ENCODE results near the gene SREBF1.

The SREBF1 gene

DNA sequence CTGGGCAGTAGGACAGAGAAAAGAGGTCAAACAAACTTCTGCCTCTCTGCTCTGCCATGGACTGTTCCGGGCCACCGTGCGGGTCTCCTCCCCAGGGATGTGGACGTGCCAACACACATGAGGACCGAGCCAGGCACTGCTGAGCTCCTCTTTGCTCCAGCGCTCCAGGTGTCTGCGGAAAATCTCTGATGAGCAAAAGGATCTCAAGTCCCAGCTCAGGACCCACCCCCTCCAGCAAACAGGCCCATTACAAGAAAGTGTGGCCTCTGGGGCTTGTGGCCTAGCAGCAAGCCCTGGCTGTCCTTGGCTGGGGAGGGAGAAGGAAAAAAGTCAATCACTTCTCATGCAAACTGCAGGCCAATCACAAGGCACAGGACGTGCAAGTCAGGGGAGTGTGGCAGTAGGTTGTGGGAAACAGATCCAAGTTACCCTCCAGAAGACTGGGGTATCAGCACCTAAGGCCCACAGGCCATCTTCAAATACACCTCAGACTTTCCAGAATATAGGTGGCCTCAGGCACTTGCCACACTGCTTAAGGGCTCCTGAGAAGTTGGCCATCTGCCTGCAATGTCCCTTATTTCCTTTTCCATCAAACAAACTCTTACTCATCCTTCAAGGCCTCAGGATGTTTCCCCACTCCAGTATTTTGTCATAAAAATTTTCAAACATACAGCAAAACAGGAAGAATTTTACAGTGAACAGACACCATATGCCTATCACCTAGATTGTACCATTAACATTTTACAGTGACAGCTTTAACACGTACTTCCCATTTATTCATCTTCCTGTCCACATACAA lies 36.0 kb upstream of the SREBF1 start:
- Histone ChIP-seq H3K27ac (ENCODE audit: low read depth, low read length) (no peak overlapping the region), H3K36me3 (ENCODE audit: control insufficient read depth, insufficient read depth, low read length) (no peaks in the 10 kb centered on the region), H3K4me3 (ENCODE audit: low read depth, low read length) (no peak overlapping the region), H3K9ac (ENCODE audit: low read length) (no peak overlapping the region), H3K27me3 (ENCODE audit: control insufficient read depth, insufficient read depth, low read length) (no peaks in the 10 kb centered on the region), H3K9me3 (ENCODE audit: control insufficient read depth, insufficient read depth, low read depth, low read length) (no peaks in the 10 kb centered on the region), H3K4me1 (ENCODE audit: control insufficient read depth, insufficient read depth, low read length) (peaks cover 30% of the 10 kb centered on the region)

DNA sequence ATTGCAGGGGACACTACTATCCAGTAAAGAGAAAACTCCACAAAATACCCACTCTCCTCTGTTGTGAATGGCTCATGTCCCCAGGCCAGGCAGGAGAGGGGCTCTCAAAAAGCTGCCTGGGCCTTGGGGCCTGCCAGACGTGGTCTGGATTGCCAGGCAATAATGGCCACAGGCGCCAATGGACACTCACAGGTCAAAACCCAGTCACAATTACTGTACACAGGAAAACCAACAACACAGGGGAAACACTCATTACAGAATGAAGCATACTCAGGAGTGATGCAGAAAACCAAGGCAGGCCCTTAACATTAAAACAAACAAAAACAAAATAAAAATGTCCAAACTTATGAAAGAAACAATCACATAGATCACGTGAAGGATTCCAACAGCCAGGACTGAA lies 35.1 kb upstream of the SREBF1 start:
- Histone ChIP-seq H3K4me1 (ENCODE audit: control insufficient read depth, insufficient read depth, low read length) (peaks cover 27% of the 10 kb centered on the region), H3K4me3 (ENCODE audit: low read depth, low read length) (no peak overlapping the region), H3K36me3 (ENCODE audit: control insufficient read depth, insufficient read depth, low read length) (no peaks in the 10 kb centered on the region), H3K9ac (ENCODE audit: low read length) (no peak overlapping the region), H3K27ac (ENCODE audit: low read depth, low read length) (no peak overlapping the region), H3K9me3 (ENCODE audit: control insufficient read depth, insufficient read depth, low read depth, low read length) (no peaks in the 10 kb centered on the region), H3K27me3 (ENCODE audit: control insufficient read depth, insufficient read depth, low read length) (no peaks in the 10 kb centered on the region)

GRCh38 chr17:17870247-17870646 lies 33.5 kb upstream of the SREBF1 start:
- Histone ChIP-seq H3K9me3 (ENCODE audit: control insufficient read depth, insufficient read depth, low read depth, low read length) (no peaks in the 10 kb centered on the region), H3K4me3 (ENCODE audit: low read depth, low read length) (no peak overlapping the region), H3K27ac (ENCODE audit: low read depth, low read length) (no peak overlapping the region), H3K36me3 (ENCODE audit: control insufficient read depth, insufficient read depth, low read length) (no peaks in the 10 kb centered on the region), H3K9ac (ENCODE audit: low read length) (no peak overlapping the region), H3K27me3 (ENCODE audit: control insufficient read depth, insufficient read depth, low read length) (no peaks in the 10 kb centered on the region), H3K4me1 (ENCODE audit: control insufficient read depth, insufficient read depth, low read length) (peaks cover 32% of the 10 kb centered on the region)

GRCh38 chr17:17868641-17869522 lies 32.1 kb upstream of the SREBF1 start:
- Histone ChIP-seq H3K27ac (ENCODE audit: low read depth, low read length) (no peak overlapping the region), H3K4me3 (ENCODE audit: low read depth, low read length) (no peak overlapping the region), H3K9me3 (ENCODE audit: control insufficient read depth, insufficient read depth, low read depth, low read length) (no peaks in the 10 kb centered on the region), H3K4me1 (ENCODE audit: control insufficient read depth, insufficient read depth, low read length) (peaks cover 32% of the 10 kb centered on the region), H3K27me3 (ENCODE audit: control insufficient read depth, insufficient read depth, low read length) (no peaks in the 10 kb centered on the region), H3K9ac (ENCODE audit: low read length) (no peak overlapping the region), H3K36me3 (ENCODE audit: control insufficient read depth, insufficient read depth, low read length) (no peaks in the 10 kb centered on the region)

GRCh38 chr17:17866897-17867296 lies 30.1 kb upstream of the SREBF1 start:
- Histone ChIP-seq H3K4me3 (ENCODE audit: low read depth, low read length) (no peak overlapping the region), H3K27ac (ENCODE audit: low read depth, low read length) (no peak overlapping the region), H3K9me3 (ENCODE audit: control insufficient read depth, insufficient read depth, low read depth, low read length) (no peaks in the 10 kb centered on the region), H3K36me3 (ENCODE audit: control insufficient read depth, insufficient read depth, low read length) (no peaks in the 10 kb centered on the region), H3K27me3 (ENCODE audit: control insufficient read depth, insufficient read depth, low read length) (no peaks in the 10 kb centered on the region), H3K4me1 (ENCODE audit: control insufficient read depth, insufficient read depth, low read length) (peaks cover 32% of the 10 kb centered on the region), H3K9ac (ENCODE audit: low read length) (no peak overlapping the region)

DNA sequence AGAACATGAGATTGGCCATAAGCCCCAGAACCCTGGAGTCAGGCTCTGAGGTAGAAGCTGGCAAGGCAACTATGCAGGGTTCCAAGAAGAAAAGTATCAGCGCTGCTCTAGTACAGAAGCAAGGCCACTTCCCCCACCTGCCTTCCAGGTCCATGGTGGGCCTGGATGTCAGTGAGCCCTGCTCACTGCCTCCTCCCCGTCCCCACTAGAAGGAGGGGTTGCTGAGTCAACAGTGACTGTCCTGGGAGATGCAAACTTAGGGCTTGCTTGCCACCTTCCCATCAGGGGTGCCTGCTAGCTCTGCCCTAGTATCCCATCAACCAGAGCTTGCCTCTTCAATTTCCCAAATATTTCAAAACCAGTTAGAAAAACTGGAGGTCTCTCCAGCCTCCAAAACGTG lies 29.6 kb upstream of the SREBF1 start:
- Histone ChIP-seq H3K9ac (ENCODE audit: low read length) (no peak overlapping the region), H3K9me3 (ENCODE audit: control insufficient read depth, insufficient read depth, low read depth, low read length) (no peaks in the 10 kb centered on the region)

GRCh38 chr17:17865035-17865434 lies 28.2 kb upstream of the SREBF1 start:
- Histone ChIP-seq H3K36me3 (ENCODE audit: control insufficient read depth, insufficient read depth, low read length) (no peaks in the 10 kb centered on the region), H3K27me3 (ENCODE audit: control insufficient read depth, insufficient read depth, low read length) (no peaks in the 10 kb centered on the region), H3K9ac (ENCODE audit: low read length) (no peak overlapping the region)

More for the DNA sequence above, 29.6 kb upstream of the SREBF1 start:
- H3K27me3 ChIP-seq (ENCODE audit: control insufficient read depth, insufficient read depth, low read length) = no peaks in the 10 kb centered on the region
- H3K4me1 ChIP-seq (ENCODE audit: control insufficient read depth, insufficient read depth, low read length) = peaks cover 32% of the 10 kb centered on the region
- H3K4me3 ChIP-seq (ENCODE audit: low read depth, low read length) = no peak overlapping the region
- H3K36me3 ChIP-seq (ENCODE audit: control insufficient read depth, insufficient read depth, low read length) = no peaks in the 10 kb centered on the region
- no peak overlapping the region for H3K27ac ChIP-seq (ENCODE audit: low read depth, low read length)

GRCh38 chr17:17860766-17861107 lies 24.0 kb upstream of the SREBF1 start:
- peaks cover 6% of the 10 kb centered on the region; the same call in 1 of the 2 replicates for H3K4me1 ChIP-seq (ENCODE audit: control insufficient read depth, insufficient read depth, low read length)
- H3K9me3 ChIP-seq (ENCODE audit: control insufficient read depth, insufficient read depth, low read depth, low read length) = no peaks in the 10 kb centered on the region
- H3K27me3 ChIP-seq (ENCODE audit: control insufficient read depth, insufficient read depth, low read length) = no peaks in the 10 kb centered on the region
- H3K9ac ChIP-seq (ENCODE audit: low read length) = no peak overlapping the region
- no peak overlapping the region for H3K4me3 ChIP-seq (ENCODE audit: low read depth, low read length)
- H3K36me3 ChIP-seq (ENCODE audit: control insufficient read depth, insufficient read depth, low read length) = no peaks in the 10 kb centered on the region
- no peak overlapping the region for H3K27ac ChIP-seq (ENCODE audit: low read depth, low read length)

More at GRCh38 chr17:17865035-17865434, 28.2 kb upstream of the SREBF1 start:
- H3K27ac ChIP-seq (ENCODE audit: low read depth, low read length) = no peak overlapping the region
- H3K4me3 ChIP-seq (ENCODE audit: low read depth, low read length) = no peak overlapping the region
- peaks cover 33% of the 10 kb centered on the region for H3K4me1 ChIP-seq (ENCODE audit: control insufficient read depth, insufficient read depth, low read length)
- no peaks in the 10 kb centered on the region for H3K9me3 ChIP-seq (ENCODE audit: control insufficient read depth, insufficient read depth, low read depth, low read length)

GRCh38 chr17:17859909-17860765 lies 23.4 kb upstream of the SREBF1 start:
- Histone ChIP-seq H3K27me3 (ENCODE audit: control insufficient read depth, insufficient read depth, low read length) (no peaks in the 10 kb centered on the region), H3K9ac (ENCODE audit: low read length) (no peak overlapping the region), H3K36me3 (ENCODE audit: control insufficient read depth, insufficient read depth, low read length) (no peaks in the 10 kb centered on the region), H3K4me1 (ENCODE audit: control insufficient read depth, insufficient read depth, low read length) (peaks cover 7% of the 10 kb centered on the region), H3K27ac (ENCODE audit: low read depth, low read length) (no peak overlapping the region), H3K9me3 (ENCODE audit: control insufficient read depth, insufficient read depth, low read depth, low read length) (no peaks in the 10 kb centered on the region), H3K4me3 (ENCODE audit: low read depth, low read length) (no peak overlapping the region)

DNA sequence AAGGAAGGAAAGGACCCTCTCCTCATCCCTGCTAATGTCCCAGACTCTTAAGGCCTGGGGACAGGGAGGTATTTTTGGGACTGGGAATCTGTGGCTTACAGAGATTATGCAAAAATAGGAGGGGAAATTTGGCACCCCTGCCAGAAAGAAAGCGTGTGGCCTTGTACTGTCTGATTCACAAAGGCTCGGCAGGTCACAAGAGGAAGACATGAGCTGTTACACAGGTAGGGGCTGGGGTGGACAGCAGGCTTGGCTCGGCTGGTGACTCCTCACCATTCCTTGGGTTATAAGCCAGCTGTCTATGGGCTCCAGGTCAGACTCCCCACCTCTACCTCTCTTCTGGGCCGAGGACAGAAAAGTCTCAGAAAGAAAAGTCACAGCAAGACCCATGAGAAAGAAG lies 20.7 kb upstream of the SREBF1 start:
- peaks cover 11% of the 10 kb centered on the region for H3K4me1 ChIP-seq (ENCODE audit: control insufficient read depth, insufficient read depth, low read length)
- H3K27me3 ChIP-seq (ENCODE audit: control insufficient read depth, insufficient read depth, low read length) = no peaks in the 10 kb centered on the region
- no peak overlapping the region for H3K4me3 ChIP-seq (ENCODE audit: low read depth, low read length)
- no peaks in the 10 kb centered on the region for H3K36me3 ChIP-seq (ENCODE audit: control insufficient read depth, insufficient read depth, low read length)
- no peak overlapping the region for H3K27ac ChIP-seq (ENCODE audit: low read depth, low read length)
- H3K9ac ChIP-seq (ENCODE audit: low read length) = no peak overlapping the region
- no peaks in the 10 kb centered on the region for H3K9me3 ChIP-seq (ENCODE audit: control insufficient read depth, insufficient read depth, low read depth, low read length)
